ENCODE measurements around the gene SLX4IP.

Gene SLX4IP

GRCh38 chr20:10463622-10464021, 28.5 kb downstream of the SLX4IP start:
- Histone ChIP-seq H3K27ac (ENCODE audit: low read depth in 2 of 2, low read length in 2 of 2) (no peak overlapping the region), H3K36me3 (ENCODE audit: control insufficient read depth in 2 of 2, insufficient read depth in 2 of 2, low read length in 2 of 2) (no peaks in the 10 kb centered on the region), H3K4me3 (ENCODE audit: low read length in 2 of 2) (no peak overlapping the region), H3K27me3 (ENCODE audit: control insufficient read depth in 2 of 2, insufficient read depth in 2 of 2, low read length in 2 of 2) (no peaks in the 10 kb centered on the region), H3K9me3 (ENCODE audit: control insufficient read depth in 2 of 2, low read length in 2 of 2) (no peaks in the 10 kb centered on the region), H3K4me1 (ENCODE audit: control insufficient read depth in 2 of 2, insufficient read depth in 2 of 2, low read length in 2 of 2) (peaks cover 0 to 5% of the 10 kb centered on the region in 2 donors), H3K9ac (ENCODE audit: low read depth in 1 of 2, low read length in 2 of 2) (no peak overlapping the region)

- no peak overlapping the region for H3K4me3 ChIP-seq (ENCODE audit: low read length in 2 of 2)
- H3K9ac ChIP-seq (ENCODE audit: low read depth in 1 of 2, low read length in 2 of 2) = no peak overlapping the region
- no peak overlapping the region for H3K27ac ChIP-seq (ENCODE audit: low read depth in 2 of 2, low read length in 2 of 2)
- no peaks in the 10 kb centered on the region for H3K27me3 ChIP-seq (ENCODE audit: control insufficient read depth in 2 of 2, insufficient read depth in 2 of 2, low read length in 2 of 2)
- no peaks in the 10 kb centered on the region for H3K9me3 ChIP-seq (ENCODE audit: control insufficient read depth in 2 of 2, low read length in 2 of 2)
- peaks cover 0 to 5% of the 10 kb centered on the region in 2 donors for H3K4me1 ChIP-seq (ENCODE audit: control insufficient read depth in 2 of 2, insufficient read depth in 2 of 2, low read length in 2 of 2)
- H3K36me3 ChIP-seq (ENCODE audit: control insufficient read depth in 2 of 2, insufficient read depth in 2 of 2, low read length in 2 of 2) = no peaks in the 10 kb centered on the region
Observed at GRCh38 chr20:10465135-10465534, 30.0 kb downstream of the SLX4IP start.

- H3K4me1 ChIP-seq (ENCODE audit: control insufficient read depth in 2 of 2, insufficient read depth in 2 of 2, low read length in 2 of 2) = peaks cover 0 to 5% of the 10 kb centered on the region in 2 donors
- H3K9me3 ChIP-seq (ENCODE audit: control insufficient read depth in 2 of 2, low read length in 2 of 2) = no peaks in the 10 kb centered on the region
- no peak overlapping the region for H3K4me3 ChIP-seq (ENCODE audit: low read length in 2 of 2)
- no peak overlapping the region for H3K9ac ChIP-seq (ENCODE audit: low read depth in 1 of 2, low read length in 2 of 2)
- no peak overlapping the region for H3K27ac ChIP-seq (ENCODE audit: low read depth in 2 of 2, low read length in 2 of 2)
- H3K27me3 ChIP-seq (ENCODE audit: control insufficient read depth in 2 of 2, insufficient read depth in 2 of 2, low read length in 2 of 2) = no peaks in the 10 kb centered on the region
- H3K36me3 ChIP-seq (ENCODE audit: control insufficient read depth in 2 of 2, insufficient read depth in 2 of 2, low read length in 2 of 2) = no peaks in the 10 kb centered on the region
Observed at GRCh38 chr20:10466325-10466724, 31.2 kb downstream of the SLX4IP start.

GRCh38 chr20:10466855-10467254, 31.8 kb downstream of the SLX4IP start:
- no peak overlapping the region for H3K9ac ChIP-seq (ENCODE audit: low read depth in 1 of 2, low read length in 2 of 2)
- H3K36me3 ChIP-seq (ENCODE audit: control insufficient read depth in 2 of 2, insufficient read depth in 2 of 2, low read length in 2 of 2) = no peaks in the 10 kb centered on the region
- H3K4me1 ChIP-seq (ENCODE audit: control insufficient read depth in 2 of 2, insufficient read depth in 2 of 2, low read length in 2 of 2) = peaks cover 0 to 5% of the 10 kb centered on the region in 2 donors
- H3K4me3 ChIP-seq (ENCODE audit: low read length in 2 of 2) = no peak overlapping the region
- H3K27me3 ChIP-seq (ENCODE audit: control insufficient read depth in 2 of 2, insufficient read depth in 2 of 2, low read length in 2 of 2) = no peaks in the 10 kb centered on the region
- no peak overlapping the region for H3K27ac ChIP-seq (ENCODE audit: low read depth in 2 of 2, low read length in 2 of 2)
- no peaks in the 10 kb centered on the region for H3K9me3 ChIP-seq (ENCODE audit: control insufficient read depth in 2 of 2, low read length in 2 of 2)

- no peak overlapping the region for H3K27ac ChIP-seq (ENCODE audit: low read depth in 2 of 2, low read length in 2 of 2)
- H3K4me1 ChIP-seq (ENCODE audit: control insufficient read depth in 2 of 2, insufficient read depth in 2 of 2, low read length in 2 of 2) = peaks cover 0 to 5% of the 10 kb centered on the region in 2 donors
- no peak overlapping the region for H3K9ac ChIP-seq (ENCODE audit: low read depth in 1 of 2, low read length in 2 of 2)
- no peak overlapping the region for H3K4me3 ChIP-seq (ENCODE audit: low read length in 2 of 2)
- no peaks in the 10 kb centered on the region for H3K27me3 ChIP-seq (ENCODE audit: control insufficient read depth in 2 of 2, insufficient read depth in 2 of 2, low read length in 2 of 2)
- H3K9me3 ChIP-seq (ENCODE audit: control insufficient read depth in 2 of 2, low read length in 2 of 2) = no peaks in the 10 kb centered on the region
- H3K36me3 ChIP-seq (ENCODE audit: control insufficient read depth in 2 of 2, insufficient read depth in 2 of 2, low read length in 2 of 2) = no peaks in the 10 kb centered on the region
Observed at GRCh38 chr20:10467681-10468339, 32.7 kb downstream of the SLX4IP start.

- no peak overlapping the region for H3K9ac ChIP-seq (ENCODE audit: low read depth in 1 of 2, low read length in 2 of 2)
- H3K27me3 ChIP-seq (ENCODE audit: control insufficient read depth in 2 of 2, insufficient read depth in 2 of 2, low read length in 2 of 2) = no peaks in the 10 kb centered on the region
- peaks cover 0 to 5% of the 10 kb centered on the region in 2 donors for H3K4me1 ChIP-seq (ENCODE audit: control insufficient read depth in 2 of 2, insufficient read depth in 2 of 2, low read length in 2 of 2)
- no peaks in the 10 kb centered on the region for H3K36me3 ChIP-seq (ENCODE audit: control insufficient read depth in 2 of 2, insufficient read depth in 2 of 2, low read length in 2 of 2)
- H3K27ac ChIP-seq (ENCODE audit: low read depth in 2 of 2, low read length in 2 of 2) = no peak overlapping the region
- H3K9me3 ChIP-seq (ENCODE audit: control insufficient read depth in 2 of 2, low read length in 2 of 2) = no peaks in the 10 kb centered on the region
- no peak overlapping the region for H3K4me3 ChIP-seq (ENCODE audit: low read length in 2 of 2)
Observed at GRCh38 chr20:10468340-10468845, 33.3 kb downstream of the SLX4IP start.

GRCh38 chr20:10469056-10469455, 34.0 kb downstream of the SLX4IP start:
- no peak overlapping the region for H3K9ac ChIP-seq (ENCODE audit: low read depth in 1 of 2, low read length in 2 of 2)
- no peaks in the 10 kb centered on the region for H3K27me3 ChIP-seq (ENCODE audit: control insufficient read depth in 2 of 2, insufficient read depth in 2 of 2, low read length in 2 of 2)
- peaks cover 0 to 5% of the 10 kb centered on the region in 2 donors for H3K4me1 ChIP-seq (ENCODE audit: control insufficient read depth in 2 of 2, insufficient read depth in 2 of 2, low read length in 2 of 2)
- H3K4me3 ChIP-seq (ENCODE audit: low read length in 2 of 2) = no peak overlapping the region
- no peak overlapping the region for H3K27ac ChIP-seq (ENCODE audit: low read depth in 2 of 2, low read length in 2 of 2)
- H3K36me3 ChIP-seq (ENCODE audit: control insufficient read depth in 2 of 2, insufficient read depth in 2 of 2, low read length in 2 of 2) = no peaks in the 10 kb centered on the region
- no peaks in the 10 kb centered on the region for H3K9me3 ChIP-seq (ENCODE audit: control insufficient read depth in 2 of 2, low read length in 2 of 2)

GRCh38 chr20:10469599-10469998, 34.5 kb downstream of the SLX4IP start:
- no peaks in the 10 kb centered on the region for H3K27me3 ChIP-seq (ENCODE audit: control insufficient read depth in 2 of 2, insufficient read depth in 2 of 2, low read length in 2 of 2)
- H3K4me1 ChIP-seq (ENCODE audit: control insufficient read depth in 2 of 2, insufficient read depth in 2 of 2, low read length in 2 of 2) = peaks cover 0 to 5% of the 10 kb centered on the region in 2 donors
- no peaks in the 10 kb centered on the region for H3K9me3 ChIP-seq (ENCODE audit: control insufficient read depth in 2 of 2, low read length in 2 of 2)
- H3K36me3 ChIP-seq (ENCODE audit: control insufficient read depth in 2 of 2, insufficient read depth in 2 of 2, low read length in 2 of 2) = no peaks in the 10 kb centered on the region
- H3K27ac ChIP-seq (ENCODE audit: low read depth in 2 of 2, low read length in 2 of 2) = no peak overlapping the region
- no peak overlapping the region for H3K4me3 ChIP-seq (ENCODE audit: low read length in 2 of 2)
- no peak overlapping the region for H3K9ac ChIP-seq (ENCODE audit: low read depth in 1 of 2, low read length in 2 of 2)

GRCh38 chr20:10470276-10470675, 35.2 kb downstream of the SLX4IP start:
- H3K4me1 ChIP-seq (ENCODE audit: control insufficient read depth in 2 of 2, insufficient read depth in 2 of 2, low read length in 2 of 2) = peaks cover 0 to 5% of the 10 kb centered on the region in 2 donors
- H3K9ac ChIP-seq (ENCODE audit: low read depth in 1 of 2, low read length in 2 of 2) = no peak overlapping the region
- no peak overlapping the region for H3K4me3 ChIP-seq (ENCODE audit: low read length in 2 of 2)
- H3K27me3 ChIP-seq (ENCODE audit: control insufficient read depth in 2 of 2, insufficient read depth in 2 of 2, low read length in 2 of 2) = no peaks in the 10 kb centered on the region
- H3K36me3 ChIP-seq (ENCODE audit: control insufficient read depth in 2 of 2, insufficient read depth in 2 of 2, low read length in 2 of 2) = no peaks in the 10 kb centered on the region
- no peaks in the 10 kb centered on the region for H3K9me3 ChIP-seq (ENCODE audit: control insufficient read depth in 2 of 2, low read length in 2 of 2)
- H3K27ac ChIP-seq (ENCODE audit: low read depth in 2 of 2, low read length in 2 of 2) = no peak overlapping the region

- H3K27me3 ChIP-seq (ENCODE audit: control insufficient read depth in 2 of 2, insufficient read depth in 2 of 2, low read length in 2 of 2) = no peaks in the 10 kb centered on the region
Observed at GRCh38 chr20:10472871-10473270, 37.8 kb downstream of the SLX4IP start.

More at GRCh38 chr20:10472871-10473270, 37.8 kb downstream of the SLX4IP start:
- Histone ChIP-seq H3K27ac (ENCODE audit: low read depth in 2 of 2, low read length in 2 of 2) (no peak overlapping the region), H3K4me1 (ENCODE audit: control insufficient read depth in 2 of 2, insufficient read depth in 2 of 2, low read length in 2 of 2) (peaks cover 0 to 4% of the 10 kb centered on the region in 2 donors), H3K36me3 (ENCODE audit: control insufficient read depth in 2 of 2, insufficient read depth in 2 of 2, low read length in 2 of 2) (no peaks in the 10 kb centered on the region), H3K9me3 (ENCODE audit: control insufficient read depth in 2 of 2, low read length in 2 of 2) (no peaks in the 10 kb centered on the region), H3K9ac (ENCODE audit: low read depth in 1 of 2, low read length in 2 of 2) (no peak overlapping the region), H3K4me3 (ENCODE audit: low read length in 2 of 2) (no peak overlapping the region)
